ENCODE measurements around the gene LRRC7.
"Not testable (repeated sequence)": the region's sequence is repeated elsewhere in the genome, so short reads cannot be mapped to it uniquely, and the experiment has no call there.

The LRRC7 gene

DNA sequence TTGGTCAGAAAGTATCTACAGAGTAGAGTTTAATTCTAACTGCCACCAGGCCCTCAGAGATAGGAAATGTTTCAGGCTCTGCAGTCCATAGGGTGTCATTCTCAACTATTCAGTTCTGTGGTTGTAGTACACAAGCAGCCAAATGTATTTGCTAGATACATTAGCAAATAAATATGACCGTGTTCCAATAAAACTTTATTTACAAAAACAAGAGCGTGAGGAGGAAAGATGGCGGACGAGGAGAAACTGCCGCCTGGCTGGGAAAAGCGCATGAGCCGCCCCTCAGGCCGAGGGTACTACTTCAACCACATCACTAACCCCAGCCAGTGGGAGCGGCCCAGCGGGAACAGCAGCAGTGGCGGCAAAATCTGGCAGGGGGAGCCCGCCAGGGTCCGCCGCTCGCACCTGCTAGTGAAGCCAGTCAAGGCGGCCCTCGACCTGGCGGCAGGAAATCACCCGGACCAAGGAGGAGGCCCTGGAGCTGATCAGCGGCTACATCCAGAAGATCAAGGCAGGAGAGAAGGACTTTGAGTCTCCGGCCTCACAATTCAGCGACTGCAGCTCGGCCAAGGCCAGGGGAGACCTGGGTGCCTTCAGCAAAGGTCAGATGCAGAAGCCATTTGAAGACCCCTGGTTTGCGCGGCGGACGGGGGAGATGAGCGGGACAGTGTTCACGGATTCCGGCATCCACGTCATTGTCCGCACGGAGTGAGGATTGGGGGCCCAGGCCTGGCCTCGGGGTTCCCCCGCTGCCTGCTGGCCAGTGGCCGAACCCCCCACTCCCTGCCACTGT lies 351.6 kb downstream of the LRRC7 start:
- Histone ChIP-seq H3K9me3 (ENCODE audit: control insufficient read depth, low read length) (no peaks in the 10 kb centered on the region), H3K36me3 (ENCODE audit: control insufficient read depth, insufficient read depth, low read length) (no peaks in the 10 kb centered on the region), H3K4me3 (ENCODE audit: extremely low read depth, insufficient read depth, low read length, poor library complexity, severe bottlenecking) (no peak overlapping the region), H3K4me1 (ENCODE audit: control insufficient read depth, insufficient read depth, low read length, poor library complexity, severe bottlenecking) (peaks cover 3% of the 10 kb centered on the region), H3K27ac (ENCODE audit: low read depth, low read length, severe bottlenecking) (no peak overlapping the region)
- 91 to 93% methylated on average over 22 to 26 of the region's 36 CpGs for WGBS, 2 experiments (ENCODE audit: insufficient coverage in 2 of 2)

DNA sequence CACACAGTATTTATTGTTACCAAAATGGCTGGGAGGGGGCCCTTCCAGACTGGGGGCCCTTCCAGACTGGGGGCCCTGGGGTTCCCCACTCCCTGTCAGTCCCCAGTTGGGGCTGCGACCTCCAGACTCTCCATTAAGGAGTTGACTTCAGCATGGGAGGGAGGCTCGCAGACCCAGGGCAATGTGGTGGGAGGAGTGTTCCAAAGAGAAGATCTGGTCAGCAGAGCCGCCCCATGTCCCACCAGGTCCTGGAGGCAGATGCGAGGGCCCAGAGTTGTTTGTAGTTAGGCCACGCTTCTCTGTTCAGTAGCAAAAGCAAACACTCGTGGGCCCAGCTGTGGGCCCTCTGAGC lies 352.2 kb downstream of the LRRC7 start:
- peaks cover 2% of the 10 kb centered on the region for H3K4me1 ChIP-seq (ENCODE audit: control insufficient read depth, insufficient read depth, low read length, poor library complexity, severe bottlenecking)
- H3K4me3 ChIP-seq (ENCODE audit: extremely low read depth, insufficient read depth, low read length, poor library complexity, severe bottlenecking), result no peak overlapping the region
- H3K9me3 ChIP-seq (ENCODE audit: control insufficient read depth, low read length), result no peaks in the 10 kb centered on the region
- 85 to 93% methylated on average over 3 to 5 of the region's 6 CpGs for WGBS, 2 experiments (ENCODE audit: insufficient coverage in 2 of 2)
- no peaks in the 10 kb centered on the region for H3K36me3 ChIP-seq (ENCODE audit: control insufficient read depth, insufficient read depth, low read length)
- H3K27ac ChIP-seq (ENCODE audit: low read depth, low read length, severe bottlenecking), result no peak overlapping the region

GRCh38 chr1:69920426-69920825 lies 352.7 kb downstream of the LRRC7 start:
- 100% methylated on average over 1 of the region's 1 CpG for WGBS, 2 experiments (ENCODE audit: insufficient coverage in 2 of 2)
- Histone ChIP-seq H3K4me1 (ENCODE audit: control insufficient read depth, insufficient read depth, low read length, poor library complexity, severe bottlenecking) (no peaks in the 10 kb centered on the region), H3K4me3 (ENCODE audit: extremely low read depth, insufficient read depth, low read length, poor library complexity, severe bottlenecking) (no peak overlapping the region), H3K27ac (ENCODE audit: low read depth, low read length, severe bottlenecking) (no peak overlapping the region), H3K36me3 (ENCODE audit: control insufficient read depth, insufficient read depth, low read length) (no peaks in the 10 kb centered on the region), H3K9me3 (ENCODE audit: control insufficient read depth, low read length) (no peaks in the 10 kb centered on the region)

DNA sequence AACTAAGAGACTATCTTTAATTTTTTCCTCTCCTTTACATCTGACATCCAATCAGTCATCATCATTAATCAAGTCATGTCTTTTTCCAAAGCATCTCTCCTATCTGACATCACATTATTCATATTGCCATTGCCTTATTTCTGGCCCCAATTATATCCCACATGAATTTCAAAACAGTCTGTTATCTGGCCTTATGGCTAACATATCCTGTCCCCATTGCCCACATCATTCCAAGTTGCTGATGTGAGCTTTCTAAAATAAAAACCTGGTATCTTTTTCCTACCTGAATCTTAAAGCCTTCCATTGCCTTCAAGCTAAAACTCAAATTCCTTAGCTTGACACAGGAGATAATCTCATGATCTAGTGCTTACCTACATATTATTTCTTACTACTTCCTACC lies 353.8 kb downstream of the LRRC7 start:
- no peaks in the 10 kb centered on the region for H3K4me1 ChIP-seq (ENCODE audit: control insufficient read depth, insufficient read depth, low read length, poor library complexity, severe bottlenecking)
- H3K4me3 ChIP-seq (ENCODE audit: extremely low read depth, insufficient read depth, low read length, poor library complexity, severe bottlenecking), result no peak overlapping the region
- no peaks in the 10 kb centered on the region for H3K9me3 ChIP-seq (ENCODE audit: control insufficient read depth, low read length)
- no peak overlapping the region for H3K27ac ChIP-seq (ENCODE audit: low read depth, low read length, severe bottlenecking)
- no peaks in the 10 kb centered on the region for H3K36me3 ChIP-seq (ENCODE audit: control insufficient read depth, insufficient read depth, low read length)

DNA sequence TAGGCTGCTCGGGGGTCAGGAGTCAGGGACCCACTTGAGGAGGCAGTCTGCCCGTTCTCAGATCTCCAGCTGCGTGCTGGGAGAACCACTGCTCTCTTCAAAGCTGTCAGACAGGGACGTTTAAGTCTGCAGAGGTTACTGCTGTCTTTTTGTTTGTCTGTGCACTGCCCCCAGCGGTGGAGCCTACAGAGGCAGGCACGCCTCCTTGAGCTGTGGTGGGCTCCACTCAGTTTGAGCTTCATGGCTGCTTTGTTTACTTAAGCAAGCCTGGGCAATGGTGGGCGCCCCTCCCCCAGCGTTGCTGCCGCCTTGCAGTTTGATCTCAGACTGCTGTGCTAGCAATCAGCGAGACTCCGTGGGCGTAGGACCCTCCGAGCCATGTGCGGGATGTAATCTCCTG lies 360.5 kb downstream of the LRRC7 start:
- 75 to 78% methylated on average over 2 to 5 of the region's 14 CpGs for WGBS, 2 experiments (ENCODE audit: insufficient coverage in 2 of 2)
- H3K4me1 ChIP-seq (ENCODE audit: control insufficient read depth, insufficient read depth, low read length, poor library complexity, severe bottlenecking); H3K4me3 ChIP-seq (ENCODE audit: extremely low read depth, insufficient read depth, low read length, poor library complexity, severe bottlenecking); H3K9me3 ChIP-seq (ENCODE audit: control insufficient read depth, low read length); H3K27ac ChIP-seq (ENCODE audit: low read depth, low read length, severe bottlenecking); H3K36me3 ChIP-seq (ENCODE audit: control insufficient read depth, insufficient read depth, low read length): not testable (repeated sequence)

DNA sequence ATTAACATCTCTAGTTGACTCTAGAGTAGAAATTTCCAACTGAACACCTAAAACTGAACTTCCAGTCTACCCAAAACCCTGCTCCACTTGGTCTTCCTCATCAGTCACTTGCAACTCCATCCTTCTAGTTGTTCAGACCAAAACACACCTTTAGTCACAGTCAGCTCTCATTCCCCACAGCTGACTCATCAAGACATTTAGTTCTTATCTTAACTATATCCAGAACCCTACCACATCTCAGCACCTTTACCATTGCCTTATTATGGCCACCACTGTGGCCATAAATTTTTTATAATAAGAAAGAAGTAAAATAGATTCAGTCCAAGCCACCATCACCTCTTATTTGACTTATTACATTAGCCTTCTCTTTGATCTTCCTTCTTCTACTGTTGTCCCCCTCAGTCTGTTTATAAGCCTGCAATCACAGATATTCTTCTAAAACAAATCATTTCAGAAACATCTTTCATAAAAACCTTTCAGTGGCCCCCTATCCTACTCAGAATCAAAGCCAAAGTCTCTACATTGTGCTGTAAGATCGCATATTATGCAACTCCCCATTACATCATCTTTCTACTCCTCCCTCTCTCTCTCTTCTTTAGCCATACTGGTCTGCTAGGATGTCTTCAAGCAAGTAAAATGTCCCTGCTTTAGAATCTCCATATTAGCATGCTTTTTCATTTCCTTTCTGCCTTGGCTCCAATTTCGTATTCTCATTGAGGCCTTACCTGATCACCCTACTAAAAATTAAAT lies 361.8 kb downstream of the LRRC7 start:
- H3K9me3 ChIP-seq (ENCODE audit: control insufficient read depth, low read length), result no peaks in the 10 kb centered on the region
- H3K4me3 ChIP-seq (ENCODE audit: extremely low read depth, insufficient read depth, low read length, poor library complexity, severe bottlenecking), result no peak overlapping the region
- no peaks in the 10 kb centered on the region for H3K4me1 ChIP-seq (ENCODE audit: control insufficient read depth, insufficient read depth, low read length, poor library complexity, severe bottlenecking)
- WGBS, 2 experiments (ENCODE audit: insufficient coverage in 2 of 2), result 89 to 100% methylated on average over 2 of the region's 2 CpGs
- H3K27ac ChIP-seq (ENCODE audit: low read depth, low read length, severe bottlenecking), result no peak overlapping the region
- H3K36me3 ChIP-seq (ENCODE audit: control insufficient read depth, insufficient read depth, low read length), result no peaks in the 10 kb centered on the region

- Histone ChIP-seq H3K4me1 (ENCODE audit: control insufficient read depth, insufficient read depth, low read length, poor library complexity, severe bottlenecking) (no peaks in the 10 kb centered on the region), H3K4me3 (ENCODE audit: extremely low read depth, insufficient read depth, low read length, poor library complexity, severe bottlenecking) (no peak overlapping the region), H3K9me3 (ENCODE audit: control insufficient read depth, low read length) (no peaks in the 10 kb centered on the region), H3K27ac (ENCODE audit: low read depth, low read length, severe bottlenecking) (no peak overlapping the region), H3K36me3 (ENCODE audit: control insufficient read depth, insufficient read depth, low read length) (no peaks in the 10 kb centered on the region)
- 100% methylated on average over 1 of the region's 2 CpGs; no CpG with 5 or more reads in 1 of the 2 experiments for WGBS, 2 experiments (ENCODE audit: insufficient coverage in 2 of 2)
Observed at GRCh38 chr1:69930396-69930795, 362.7 kb downstream of the LRRC7 start.

DNA sequence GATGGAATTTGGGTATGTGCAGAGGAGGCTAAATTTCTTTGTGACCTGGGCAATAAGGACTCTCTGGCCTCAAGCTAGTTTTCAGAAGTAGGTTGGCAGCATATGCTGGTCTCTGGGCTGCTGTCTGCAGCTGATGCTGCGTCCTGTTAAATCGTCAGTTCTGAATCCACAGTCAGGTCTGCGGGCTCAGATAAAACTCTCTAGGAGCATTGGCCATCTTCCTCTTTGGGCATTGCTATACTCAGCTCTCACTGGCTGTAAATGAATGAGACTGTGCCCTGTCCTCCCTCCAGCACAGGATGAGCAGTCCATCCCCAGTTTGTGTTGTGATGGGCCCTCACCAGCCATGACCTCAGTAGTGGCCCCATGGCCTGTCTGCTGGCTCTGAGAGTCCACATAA lies 365.0 kb downstream of the LRRC7 start:
- WGBS, 2 experiments (ENCODE audit: insufficient coverage in 2 of 2), result 88 to 95% methylated on average over 3 of the region's 3 CpGs
- H3K36me3 ChIP-seq (ENCODE audit: control insufficient read depth, insufficient read depth, low read length), result no peaks in the 10 kb centered on the region
- no peak overlapping the region for H3K4me3 ChIP-seq (ENCODE audit: extremely low read depth, insufficient read depth, low read length, poor library complexity, severe bottlenecking)
- H3K9me3 ChIP-seq (ENCODE audit: control insufficient read depth, low read length), result no peaks in the 10 kb centered on the region
- H3K27ac ChIP-seq (ENCODE audit: low read depth, low read length, severe bottlenecking), result no peak overlapping the region
- H3K4me1 ChIP-seq (ENCODE audit: control insufficient read depth, insufficient read depth, low read length, poor library complexity, severe bottlenecking), result no peaks in the 10 kb centered on the region

DNA sequence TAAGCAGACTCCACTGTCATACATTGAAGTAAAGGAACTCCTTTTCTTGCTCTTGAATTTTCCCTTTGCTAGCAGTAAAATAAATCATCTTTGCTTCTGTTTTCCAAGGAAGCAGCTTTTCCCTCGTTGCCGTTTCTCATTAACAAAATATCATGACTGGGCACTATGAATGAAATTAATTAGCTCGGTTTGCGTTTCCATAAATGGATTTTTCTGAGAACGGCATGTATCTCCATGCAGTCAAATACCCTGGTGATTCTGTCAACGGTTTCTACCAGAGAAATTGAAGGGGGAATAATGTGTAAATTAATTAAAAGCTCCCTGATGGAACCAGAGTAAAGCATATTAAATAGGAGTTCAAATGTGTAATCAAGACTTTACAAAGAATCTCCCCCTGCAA lies 372.5 kb downstream of the LRRC7 start:
- Histone ChIP-seq H3K9me3 (ENCODE audit: control insufficient read depth, low read length) (no peaks in the 10 kb centered on the region), H3K27ac (ENCODE audit: low read depth, low read length, severe bottlenecking) (no peak overlapping the region), H3K4me3 (ENCODE audit: extremely low read depth, insufficient read depth, low read length, poor library complexity, severe bottlenecking) (no peak overlapping the region), H3K36me3 (ENCODE audit: control insufficient read depth, insufficient read depth, low read length) (no peaks in the 10 kb centered on the region), H3K4me1 (ENCODE audit: control insufficient read depth, insufficient read depth, low read length, poor library complexity, severe bottlenecking) (no peaks in the 10 kb centered on the region)
- 92 to 95% methylated on average over 6 of the region's 6 CpGs for whole genome bisulfite sequencing, 2 experiments (ENCODE audit: insufficient coverage in 2 of 2)

DNA sequence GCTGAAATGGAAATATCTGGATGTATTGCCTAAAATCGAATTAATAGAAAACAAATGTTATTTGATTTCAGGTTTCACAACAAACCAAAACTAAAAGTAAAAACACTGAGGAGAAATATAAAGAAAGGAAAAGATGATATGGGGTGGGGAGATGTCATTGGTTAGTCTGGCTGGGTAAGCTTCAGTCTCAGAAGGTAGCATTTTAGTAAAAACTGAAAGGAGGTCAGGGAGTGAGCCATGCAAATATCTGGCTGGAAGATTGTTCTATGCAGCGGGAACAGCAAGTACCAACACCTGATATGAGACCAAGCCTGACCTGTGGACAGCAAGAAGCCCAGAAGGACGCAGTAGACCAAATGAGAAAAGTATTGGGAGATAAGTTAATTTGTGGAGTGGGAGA lies 373.1 kb downstream of the LRRC7 start:
- H3K36me3 ChIP-seq (ENCODE audit: control insufficient read depth, insufficient read depth, low read length), result no peaks in the 10 kb centered on the region
- H3K4me3 ChIP-seq (ENCODE audit: extremely low read depth, insufficient read depth, low read length, poor library complexity, severe bottlenecking), result no peak overlapping the region
- H3K27ac ChIP-seq (ENCODE audit: low read depth, low read length, severe bottlenecking), result no peak overlapping the region
- no peaks in the 10 kb centered on the region for H3K9me3 ChIP-seq (ENCODE audit: control insufficient read depth, low read length)
- WGBS, 2 experiments (ENCODE audit: insufficient coverage in 2 of 2), result 91 to 94% methylated on average over 2 of the region's 3 CpGs
- H3K4me1 ChIP-seq (ENCODE audit: control insufficient read depth, insufficient read depth, low read length, poor library complexity, severe bottlenecking), result no peaks in the 10 kb centered on the region

DNA sequence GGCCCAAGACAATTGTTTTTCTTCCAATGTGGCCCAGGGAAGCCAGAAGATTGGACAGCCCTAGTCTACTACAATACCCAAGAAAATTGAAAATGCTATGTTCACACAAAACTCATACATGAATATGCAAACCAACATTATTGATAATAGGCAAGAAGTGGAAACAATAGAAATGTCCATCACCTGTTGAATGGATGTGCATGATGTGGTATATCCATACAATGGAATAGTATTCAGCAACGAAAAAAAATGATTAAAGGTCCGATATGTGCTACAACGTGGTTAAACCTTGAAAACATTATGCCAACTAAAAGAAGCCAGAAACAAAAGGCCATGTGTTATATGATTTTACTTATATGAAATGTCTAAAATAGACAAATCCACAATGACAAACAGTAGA lies 375.3 kb downstream of the LRRC7 start:
- H3K9me3 ChIP-seq (ENCODE audit: control insufficient read depth, low read length), result no peaks in the 10 kb centered on the region
- H3K36me3 ChIP-seq (ENCODE audit: control insufficient read depth, insufficient read depth, low read length), result no peaks in the 10 kb centered on the region
- H3K27ac ChIP-seq (ENCODE audit: low read depth, low read length, severe bottlenecking), result no peak overlapping the region
- WGBS, 2 experiments (ENCODE audit: insufficient coverage in 2 of 2), result no CpG with 5 or more reads among the region's 3 CpGs
- no peaks in the 10 kb centered on the region for H3K4me1 ChIP-seq (ENCODE audit: control insufficient read depth, insufficient read depth, low read length, poor library complexity, severe bottlenecking)
- no peak overlapping the region for H3K4me3 ChIP-seq (ENCODE audit: extremely low read depth, insufficient read depth, low read length, poor library complexity, severe bottlenecking)
